GM12878 (cell line): ENCODE results near the gene NDUFC1. TPM values are rescaled to one million over a fixed set of nuclear protein-coding genes. Genes with fewer than 3 reads are reported as not detected.

Experiments
- ATAC-seq: fragments of 200-7000 bp; cut with Tn5 transposase; 3 replicates; pipeline ENCODE4 v1.9.1; 2020; ENCODE audit warnings: mild to moderate bottlenecking, moderate library complexity
- BruUV-seq: library from RNA; stranded (reverse); fragments of 400-500 nt; replicated peaks from 2 replicates; lab custom pipeline; 2021; lab: Mats Ljungman, UMichigan
- CTCF ChIA-PET: fragments of 300-600 bp; sonication (Branson Sonifier 250); formaldehyde crosslinking; extraction: SDS; loops from one replicate; lab custom pipeline; 2021; ENCODE audit warnings: inconsistent platforms; lab: Yijun Ruan, JAX
- POLR2A ChIA-PET: fragments of 350-600 bp; formaldehyde crosslinking; extraction: SDS; loops from one replicate; lab custom pipeline; 2021; ENCODE audit warnings: inconsistent platforms; lab: Charles Lee
- RAD21 ChIA-PET: fragments of 300-600 bp; sonication (Branson Sonifier 250); formaldehyde crosslinking; loops from one replicate; lab custom pipeline; 2023; ENCODE audit warnings: antibody characterized with exemption; ENCODE audit not compliant: unreplicated experiment; lab: Charles Lee
- SMC1A ChIA-PET: fragments of 300-600 bp; sonication (Branson Sonifier 250); formaldehyde crosslinking; loops from one replicate; lab custom pipeline; 2023; ENCODE audit not compliant: unreplicated experiment, uncharacterized antibody; lab: Charles Lee
- DNase-seq: peaks from one replicate; pipeline ENCODE4 v3.0.0-alpha.2; 2011; ENCODE audit warnings: low read depth, low spot score
- FAIRE-seq: peaks from 3 replicates; lab custom pipeline; 2011; peaks lifted over from hg19 to GRCh38; lab: Jason Lieb, UNC
- H2AFZ ChIP-seq: 2 replicates; pipeline ENCODE4 v1.6.0; 2011; ENCODE audit warnings: low read depth, low read length, control low read depth; ENCODE audit not compliant: control insufficient read depth
- H3K27ac ChIP-seq: 2 replicates; pipeline ENCODE4 v1.5.1; 2011; ENCODE audit warnings: control low read depth; ENCODE audit not compliant: control insufficient read depth, insufficient read depth
- H3K27me3 ChIP-seq, 2 experiments: replicated peaks in 1 of 2; 2 replicates each; pipeline versions ENCODE4 v1.6.0 to v1.6.1; 2011; ENCODE audit warnings: low read length in 1 of 2; ENCODE audit not compliant: control insufficient read depth in 2 of 2, insufficient read depth in 2 of 2
- H3K36me3 ChIP-seq, 2 experiments: 2 replicates each; pipeline ENCODE4 v1.5.1; 2011; ENCODE audit warnings: low read length in 1 of 2; ENCODE audit not compliant: control insufficient read depth in 2 of 2, insufficient read depth in 2 of 2
- H3K4me1 ChIP-seq: 2 replicates; pipeline ENCODE4 v1.6.1; 2011; ENCODE audit warnings: mild to moderate bottlenecking, low read length, moderate library complexity, mixed read lengths; ENCODE audit not compliant: control insufficient read depth, insufficient read depth
- H3K4me2 ChIP-seq: 2 replicates; pipeline ENCODE4 v1.6.0; 2011; ENCODE audit warnings: control low read depth; ENCODE audit not compliant: control insufficient read depth, insufficient read depth
- H3K4me3 ChIP-seq: fragments of 200-600 bp; sonication (generic); 2 replicates; pipeline ENCODE4 v1.5.1; 2016
- H3K79me2 ChIP-seq: 2 replicates; pipeline ENCODE4 v1.6.0; 2011; ENCODE audit warnings: low read length; ENCODE audit not compliant: control insufficient read depth, insufficient read depth
- H3K9ac ChIP-seq: 2 replicates; pipeline ENCODE4 v1.8.0; 2011; ENCODE audit warnings: low read length, control low read depth, mixed read lengths; ENCODE audit not compliant: control insufficient read depth, insufficient read depth
- H3K9me3 ChIP-seq: replicated peaks from 3 replicates; pipeline ENCODE4 v1.5.1; 2011; ENCODE audit warnings: mild to moderate bottlenecking, low read length; ENCODE audit not compliant: control insufficient read depth, insufficient read depth
- H4K20me1 ChIP-seq: 2 replicates; pipeline ENCODE4 v1.6.0; 2011; ENCODE audit not compliant: control insufficient read depth, insufficient read depth
- BCL3 ChIP-seq: IDR thresholded peaks from 2 replicates; pipeline ENCODE4 v1.6.1; 2011; ENCODE audit warnings: borderline replicate concordance, low read depth, mild to moderate bottlenecking, moderate library complexity, low read length; ENCODE audit not compliant: insufficient read depth, poor library complexity, severe bottlenecking
- E4F1 ChIP-seq: fragments of 450-650 bp; IDR thresholded peaks from 2 replicates; pipeline ENCODE4 v1.6.1; 2018; ENCODE audit warnings: borderline replicate concordance, mild to moderate bottlenecking; ENCODE audit not compliant: partially characterized antibody
- ELK1 ChIP-seq: IDR thresholded peaks from 2 replicates; pipeline ENCODE4 v1.6.1; 2012; ENCODE audit warnings: low read depth, low read length, improper control_type of control experiment
- KAT2A ChIP-seq: conservative IDR thresholded peaks from 2 replicates; pipeline ENCODE4 v1.6.1; 2011; ENCODE audit warnings: low read depth, low read length; ENCODE audit not compliant: control insufficient read depth
- KDM1A ChIP-seq: fragments of 200-600 bp; sonication (generic); IDR thresholded peaks from 2 replicates; pipeline ENCODE4 v1.6.1; 2016; ENCODE audit warnings: borderline replicate concordance
- LARP7 ChIP-seq: fragments of 450-650 bp; IDR thresholded peaks from 2 replicates; pipeline ENCODE4 v1.6.1; 2017; ENCODE audit warnings: mild to moderate bottlenecking
- MEF2B ChIP-seq: fragments of 450-650 bp; IDR thresholded peaks from 2 replicates; pipeline ENCODE4 v1.6.1; 2018; ENCODE audit warnings: mild to moderate bottlenecking, moderate library complexity; ENCODE audit not compliant: partially characterized antibody, poor library complexity, severe bottlenecking
- MTA2 ChIP-seq: fragments of 450-650 bp; IDR thresholded peaks from 2 replicates; pipeline ENCODE4 v1.6.1; 2016; ENCODE audit warnings: low read depth, mild to moderate bottlenecking, moderate library complexity
- WGBS: methylation state at CpG from one replicate; pipeline ENCODE4 v1.1.6; 2016; ENCODE audit warnings: low lambda C conversion rate; ENCODE audit not compliant: insufficient replicate concordance, insufficient coverage; ENCODE audit errors: missing lambda C conversion rate; 5-methylcytosine and 5-hydroxymethylcytosine counted together
- in situ Hi-C: fragments of 300-500 bp; cut with MboI; formaldehyde crosslinking; loops from 9 replicates; pipeline ENCODE4 v1.14.3; 2018; ENCODE audit warnings: mixed read lengths
- intact Hi-C: fragments of 100-400 bp; cut with micrococcal nuclease; formaldehyde crosslinking; loops from one replicate; pipeline ENCODE4 v1.14.2; 2022; ENCODE audit not compliant: unreplicated experiment
- polyA plus RNA-seq, 11 experiments: library from polyadenylated mRNA; depleted of rRNA in 4 of 11; unstranded in 6 of 11; stranded (reverse) in 5 of 11; fragments of >200 nt; fragmentation: Nextera tagmentation in 4 of 11; fragmentation: Illumina TruSeq in 1 of 11; extraction: Ambion mirVana in 4 of 11; extraction: Trizol in 1 of 11; gene quantifications; 1 replicate in 1 of 11; 2 replicates in 10 of 11; pipeline versions ENCODE4 v1.2.1 to v1.2.3, GENCODE V29; 2011 to 2016; ENCODE audit warnings: inconsistent platforms in 2 of 11, missing spikeins in 2 of 11, low read depth in 1 of 11
- small RNA-seq: library from RNA; depleted of rRNA; stranded (forward); fragments of <200 nt; gene quantifications from one replicate; pipeline ENCODE3, GENCODE V24; 2014
- total RNA-seq, 4 experiments: library from RNA; depleted of rRNA in 3 of 4; stranded (reverse); fragments of >200 nt in 3 of 4; fragmentation: Illumina TruSeq in 1 of 4; extraction: Trizol in 1 of 4; gene quantifications; 2 replicates each; pipeline versions ENCODE4 v1.2.1 to v1.2.3, GENCODE V29; 2013 to 2021

The NDUFC1 gene
- total and polyA plus RNA-seq, 10 of the 15 experiments (the other 5 are each of a cell fraction or from before 2014, with no cell fraction given): 25.5 to 242 (median 68.9) TPM

- Histone ChIP-seq H3K27ac (no peak overlapping the region), H3K4me2 (no peak overlapping the region), H2AFZ (no peak overlapping the region), H3K36me3 (no peaks in the 10 kb centered on the region), H3K79me2 (no peaks in the 10 kb centered on the region), H3K27me3 (no peaks in the 10 kb centered on the region; a peak in 1 of 4 replicates), H3K4me1 (no peaks in the 10 kb centered on the region), H3K4me3 (no peak overlapping the region), H4K20me1 (no peaks in the 10 kb centered on the region), H3K9me3 (peaks cover 5% of the 10 kb centered on the region; the same call in 2 of the 3 replicates), H3K9ac (no peak overlapping the region)
- POLR2A ChIA-PET: interaction anchor here (0.6 kb wide), 2 partner anchors 9 to 13 kb away, joined by 3 to 4 read pairs; no protein-coding TSS in a partner anchor
- WGBS: 52% methylated on average over 10 of the region's 11 CpGs
- TF ChIP-seq LARP7: no peak
- no peak for TF ChIP-seq MEF2B
- TF ChIP-seq KDM1A: no peak
- no peak for TF ChIP-seq BCL3
- TF ChIP-seq E4F1: no peak
- TF ChIP-seq MTA2: no peak
- no peak for TF ChIP-seq KAT2A
- no peak for TF ChIP-seq ELK1
- CTCF ChIA-PET: interaction anchor here (2.7 kb wide), 1 partner anchor 13 kb away, joined by 7 read pairs; no protein-coding TSS in a partner anchor
- DNase-seq: no peak
- in situ Hi-C loops (no loop called here), intact Hi-C loops (no loop called here)
- no peak for FAIRE-seq
- no peak for ATAC-seq
- SMC1A ChIA-PET: interaction anchor here (0.7 to 2.0 kb wide), 3 partner anchors 19 to 48 kb away, joined by 4 to 5 read pairs (median 4); no protein-coding TSS in a partner anchor
- RAD21 ChIA-PET: interaction anchor here (0.9 kb wide), 2 partner anchors 12 to 57 kb away, joined by 3 to 4 read pairs; no protein-coding TSS in a partner anchor
- no TSS peak for BruUV-seq
Measured at GRCh38 chr4:139241086-139241783, 61.0 kb downstream of the NDUFC1 start.

Small RNAs within 50 kb of the gene (small RNA-seq; reads per million reads assigned to genes)
- gene RNU6-1074P (not detected), gene RNU6-1214P (not detected)

Other genes with a start within 250 kb of the NDUFC1 start
- gene ELF2, start 125.3 kb downstream of the NDUFC1 start, total RNA-seq (2014; rRNA removed): 26.1 and 27.6 TPM in 2 replicates
- 30.1 and 31.4 TPM in 2 replicates for gene ELF2, start 125.3 kb downstream of the NDUFC1 start, total RNA-seq (2014; rRNA removed; fragmentation: Illumina TruSeq; extraction: Trizol)
- gene ELF2, start 125.3 kb downstream of the NDUFC1 start, total RNA-seq (2021): 24.9 and 25.0 TPM in 2 replicates
- gene ELF2, start 125.3 kb downstream of the NDUFC1 start, polyA plus RNA-seq (2011; rRNA removed): 26.7 and 32.3 TPM in 2 replicates
- 22.3 and 25.4 TPM in 2 replicates for gene ELF2, start 125.3 kb downstream of the NDUFC1 start, polyA plus RNA-seq (2014; fragmentation: Illumina TruSeq; extraction: Trizol)
- gene ELF2, start 125.3 kb downstream of the NDUFC1 start, polyA plus RNA-seq (2014; fragmentation: Nextera tagmentation; extraction: Ambion mirVana): 10 to 100 TPM; 10.5 to 15.6 TPM
- gene ELF2, start 125.3 kb downstream of the NDUFC1 start, polyA plus RNA-seq (2014; rRNA removed): 13.1 and 16.1 TPM in 2 replicates
- 10 to 100 TPM; 16.9 to 18.7 TPM for gene ELF2, start 125.3 kb downstream of the NDUFC1 start, polyA plus RNA-seq (2016; fragmentation: Nextera tagmentation; extraction: Ambion mirVana)
- not detected in 2 replicates for gene MGARP, start 22.3 kb downstream of the NDUFC1 start, total RNA-seq (2014; rRNA removed)
- gene MGARP, start 22.3 kb downstream of the NDUFC1 start, total RNA-seq (2014; rRNA removed; fragmentation: Illumina TruSeq; extraction: Trizol): not detected in 2 replicates
- not detected in 2 replicates for gene MGARP, start 22.3 kb downstream of the NDUFC1 start, total RNA-seq (2021)
- gene MGARP, start 22.3 kb downstream of the NDUFC1 start, polyA plus RNA-seq (2011; rRNA removed): 0.23 and 0.30 TPM in 2 replicates
- 0.36 TPM in 1 of 2 replicates, not detected in the other for gene MGARP, start 22.3 kb downstream of the NDUFC1 start, polyA plus RNA-seq (2014; fragmentation: Illumina TruSeq; extraction: Trizol)
- under 1 TPM; 0.04 to 0.08 TPM for gene MGARP, start 22.3 kb downstream of the NDUFC1 start, polyA plus RNA-seq (2014; fragmentation: Nextera tagmentation; extraction: Ambion mirVana)
- 0.11 TPM in 1 of 2 replicates, not detected in the other for gene MGARP, start 22.3 kb downstream of the NDUFC1 start, polyA plus RNA-seq (2014; rRNA removed)
- gene MGARP, start 22.3 kb downstream of the NDUFC1 start, polyA plus RNA-seq (2016; fragmentation: Nextera tagmentation; extraction: Ambion mirVana): not detected
- 52.8 and 64.7 TPM in 2 replicates for gene NAA15, start 972 bp downstream of the NDUFC1 start, total RNA-seq (2014; rRNA removed)
- gene NAA15, start 972 bp downstream of the NDUFC1 start, total RNA-seq (2014; rRNA removed; fragmentation: Illumina TruSeq; extraction: Trizol): 64.3 and 66.1 TPM in 2 replicates
- 84.6 and 91.5 TPM in 2 replicates for gene NAA15, start 972 bp downstream of the NDUFC1 start, total RNA-seq (2021)
- gene NAA15, start 972 bp downstream of the NDUFC1 start, polyA plus RNA-seq (2011; rRNA removed): 35.2 and 57.5 TPM in 2 replicates
- 51.0 and 67.1 TPM in 2 replicates for gene NAA15, start 972 bp downstream of the NDUFC1 start, polyA plus RNA-seq (2014; fragmentation: Illumina TruSeq; extraction: Trizol)
- gene NAA15, start 972 bp downstream of the NDUFC1 start, polyA plus RNA-seq (2014; fragmentation: Nextera tagmentation; extraction: Ambion mirVana): 10 to 100 TPM; 24.3 to 29.7 TPM
- 25.2 and 28.9 TPM in 2 replicates for gene NAA15, start 972 bp downstream of the NDUFC1 start, polyA plus RNA-seq (2014; rRNA removed)
- gene NAA15, start 972 bp downstream of the NDUFC1 start, polyA plus RNA-seq (2016; fragmentation: Nextera tagmentation; extraction: Ambion mirVana): 10 to 100 TPM; 91.5 to 93.1 TPM
- 7.8 and 9.0 TPM in 2 replicates for gene RAB33B, start 151.6 kb upstream of the NDUFC1 start, total RNA-seq (2014; rRNA removed)
- gene RAB33B, start 151.6 kb upstream of the NDUFC1 start, total RNA-seq (2014; rRNA removed; fragmentation: Illumina TruSeq; extraction: Trizol): 7.5 and 7.8 TPM in 2 replicates
- 6.0 and 6.1 TPM in 2 replicates for gene RAB33B, start 151.6 kb upstream of the NDUFC1 start, total RNA-seq (2021)
- gene RAB33B, start 151.6 kb upstream of the NDUFC1 start, polyA plus RNA-seq (2011; rRNA removed): 8.5 and 12.6 TPM in 2 replicates
- gene RAB33B, start 151.6 kb upstream of the NDUFC1 start, polyA plus RNA-seq (2014; fragmentation: Illumina TruSeq; extraction: Trizol): 5.9 and 6.2 TPM in 2 replicates
- 10 to 100 TPM in 1 of 2 experiments, 1 to 10 TPM in 1; 3.2 to 10.7 TPM for gene RAB33B, start 151.6 kb upstream of the NDUFC1 start, polyA plus RNA-seq (2014; fragmentation: Nextera tagmentation; extraction: Ambion mirVana)
- gene RAB33B, start 151.6 kb upstream of the NDUFC1 start, polyA plus RNA-seq (2014; rRNA removed): 4.3 and 5.0 TPM in 2 replicates
- gene RAB33B, start 151.6 kb upstream of the NDUFC1 start, polyA plus RNA-seq (2016; fragmentation: Nextera tagmentation; extraction: Ambion mirVana): 1 to 10 TPM; 7.2 to 7.9 TPM